GM19328 (cell line): ENCODE measurements around the gene CDH4.

Source experiments
- ATAC-seq: cut with Tn5 transposase; IDR thresholded peaks from one replicate; pipeline ENCODE4 v1.9.1; 2021; ENCODE audit warnings: mild to moderate bottlenecking, moderate library complexity; ENCODE audit not compliant: unreplicated experiment

The CDH4 gene

DNA sequence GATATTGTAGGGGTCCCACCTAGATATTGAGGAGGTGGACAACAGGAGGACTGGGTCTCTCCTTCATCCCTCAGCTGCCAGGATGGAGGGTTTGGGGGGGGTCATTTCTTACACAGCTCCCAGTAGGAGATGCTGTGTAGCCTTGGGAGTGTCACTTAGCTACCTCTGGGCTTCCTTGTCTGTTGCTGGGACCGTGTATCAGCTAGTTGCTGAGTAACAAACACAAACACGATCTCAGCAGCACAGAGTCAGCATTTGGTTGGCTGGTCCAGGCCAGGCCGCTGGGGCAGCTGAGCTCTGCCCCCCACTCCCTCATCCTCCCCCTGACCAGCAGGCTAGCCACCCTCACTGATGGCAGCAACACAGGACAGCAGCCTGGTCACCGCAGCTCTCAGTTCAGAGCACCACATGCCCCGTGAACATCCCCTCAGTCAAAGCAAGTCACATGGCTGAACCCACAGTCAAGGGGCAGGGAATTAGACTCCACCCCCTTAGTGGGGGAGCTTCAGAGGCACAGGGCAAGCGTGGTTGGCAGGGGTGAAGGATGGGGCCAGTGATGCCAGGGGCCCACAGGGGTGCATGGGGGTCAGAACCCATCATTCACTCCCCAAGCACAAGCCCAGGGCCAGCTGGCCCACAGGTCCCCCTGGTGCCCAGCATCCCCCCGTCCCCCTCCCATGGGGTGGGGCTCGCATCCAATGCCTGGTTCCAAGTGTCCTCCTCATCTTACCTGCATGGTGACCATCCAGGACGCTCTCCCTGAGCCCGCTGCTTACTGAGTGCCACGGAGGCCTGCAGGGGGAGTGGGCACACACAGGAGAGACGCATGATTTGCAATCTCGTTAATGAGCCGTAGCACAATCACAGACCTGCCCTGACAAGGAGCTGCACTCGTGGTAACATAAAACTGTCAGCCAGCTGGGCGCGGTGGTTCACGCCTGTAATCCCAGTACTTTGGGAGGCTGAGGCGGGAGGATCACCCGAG lies 701.3 kb downstream of the CDH4 start:
- ATAC-seq = no peak

GRCh38 chr20:61954276-61955021 lies 702.4 kb downstream of the CDH4 start:
- ATAC-seq = no peak

DNA sequence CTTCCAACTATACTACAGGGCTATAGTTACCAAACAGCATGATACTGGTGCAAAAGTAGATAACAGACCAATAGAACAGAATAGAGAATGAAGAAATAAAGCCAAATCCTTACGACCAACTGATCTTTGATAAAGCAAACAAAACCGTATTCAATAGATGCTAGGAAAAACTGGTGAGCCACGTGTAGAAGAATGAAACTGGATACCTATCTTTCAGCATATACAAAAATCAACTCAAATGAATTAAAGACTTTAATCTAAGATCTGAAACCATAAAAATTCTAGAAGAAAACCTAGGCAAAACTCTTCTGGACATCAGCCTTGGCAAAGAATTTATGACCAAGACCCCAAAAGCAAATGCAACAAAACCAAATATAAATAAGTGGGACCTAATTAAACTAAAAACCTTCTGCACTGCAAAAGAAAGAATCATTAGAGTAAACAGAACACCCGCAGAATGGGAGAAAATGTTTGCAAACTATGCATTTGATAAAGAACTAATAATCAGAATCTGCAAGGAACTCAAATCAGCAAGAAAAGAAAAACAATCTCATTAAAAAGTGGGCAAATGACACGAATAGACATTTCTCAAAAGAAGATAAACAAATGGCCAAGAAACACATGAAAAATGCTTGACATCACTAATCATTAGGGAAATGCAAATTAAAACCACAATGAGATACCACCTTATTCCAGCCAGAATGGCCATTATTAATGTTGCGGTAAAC lies 703.8 kb downstream of the CDH4 start:
- no peak for ATAC-seq

DNA sequence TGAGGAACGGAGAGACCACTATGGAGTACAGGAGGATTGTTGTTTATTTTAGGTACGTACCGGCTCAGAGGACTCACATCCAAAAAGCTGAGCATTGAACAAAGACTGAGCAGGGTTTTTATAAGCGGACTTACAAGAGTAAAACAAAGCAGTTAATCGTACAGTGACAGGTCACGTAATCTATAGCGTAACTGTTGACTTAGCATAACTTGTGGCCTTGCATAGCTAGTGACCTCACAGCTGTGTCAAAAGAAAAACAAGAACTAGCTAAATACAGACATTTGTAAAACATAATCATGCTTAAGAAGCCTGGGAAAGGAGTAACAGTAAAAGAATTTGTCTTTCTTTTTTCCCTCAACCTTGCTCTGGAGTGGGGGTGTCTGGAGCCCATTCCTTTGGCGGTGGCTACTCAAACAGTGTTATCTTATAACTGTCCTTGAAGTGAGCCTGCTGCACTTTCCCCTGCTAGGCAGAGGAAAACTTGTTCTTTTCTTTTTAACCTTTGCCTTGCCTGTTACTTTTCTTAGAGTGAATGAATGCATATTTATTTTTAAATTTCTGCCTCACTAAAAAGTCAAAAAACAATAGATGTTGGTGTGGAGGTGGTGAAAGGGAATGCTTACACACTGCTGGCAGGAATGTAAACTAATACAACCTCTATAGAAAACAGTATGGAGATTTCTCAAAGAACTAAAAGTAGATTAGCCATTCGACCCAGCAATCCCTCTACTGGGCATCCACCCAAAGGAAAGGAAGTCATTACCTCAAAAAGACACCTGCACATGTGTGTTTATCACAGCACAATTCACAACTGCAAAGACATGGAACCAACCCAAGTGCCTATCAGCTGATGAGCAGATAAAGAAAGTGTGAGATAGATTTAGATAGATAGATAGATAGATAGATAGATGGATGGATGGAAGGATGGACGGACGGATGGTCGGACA lies 704.6 kb downstream of the CDH4 start:
- ATAC-seq = no peak

DNA sequence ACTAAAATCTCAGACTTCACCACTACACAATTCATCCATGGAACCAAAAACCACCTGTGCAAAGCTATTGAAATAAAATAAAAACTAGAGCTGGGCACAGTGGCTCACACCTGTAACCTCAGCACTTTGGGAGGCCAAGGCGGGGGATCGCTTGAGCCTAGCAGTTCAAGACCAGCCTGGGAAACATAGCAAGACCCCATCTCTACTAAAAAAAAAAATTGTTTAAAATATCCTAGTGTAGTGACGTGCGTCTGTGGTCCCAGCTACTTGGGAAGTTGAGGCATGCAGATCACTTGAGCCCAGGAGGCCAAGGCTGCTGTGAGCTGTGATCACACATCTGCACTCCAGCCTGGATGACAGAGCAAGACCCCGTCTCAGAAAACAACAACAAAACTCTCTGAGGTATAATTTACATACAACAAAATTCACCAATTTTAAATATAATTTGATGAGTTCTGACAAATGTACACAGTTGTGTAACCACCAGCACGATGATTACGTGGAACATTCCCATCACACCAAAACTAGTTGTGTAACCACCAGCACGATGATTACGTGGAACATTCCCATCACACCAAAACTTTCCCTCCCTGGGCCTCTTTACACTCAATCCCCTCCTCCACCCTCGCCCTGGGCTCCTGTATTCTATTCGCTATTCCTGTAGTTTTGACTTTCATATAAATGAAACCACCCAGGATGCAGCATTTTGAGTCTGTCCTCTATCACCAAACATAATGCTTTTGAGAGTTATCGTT lies 706.1 kb downstream of the CDH4 start:
- ATAC-seq = no peak

DNA sequence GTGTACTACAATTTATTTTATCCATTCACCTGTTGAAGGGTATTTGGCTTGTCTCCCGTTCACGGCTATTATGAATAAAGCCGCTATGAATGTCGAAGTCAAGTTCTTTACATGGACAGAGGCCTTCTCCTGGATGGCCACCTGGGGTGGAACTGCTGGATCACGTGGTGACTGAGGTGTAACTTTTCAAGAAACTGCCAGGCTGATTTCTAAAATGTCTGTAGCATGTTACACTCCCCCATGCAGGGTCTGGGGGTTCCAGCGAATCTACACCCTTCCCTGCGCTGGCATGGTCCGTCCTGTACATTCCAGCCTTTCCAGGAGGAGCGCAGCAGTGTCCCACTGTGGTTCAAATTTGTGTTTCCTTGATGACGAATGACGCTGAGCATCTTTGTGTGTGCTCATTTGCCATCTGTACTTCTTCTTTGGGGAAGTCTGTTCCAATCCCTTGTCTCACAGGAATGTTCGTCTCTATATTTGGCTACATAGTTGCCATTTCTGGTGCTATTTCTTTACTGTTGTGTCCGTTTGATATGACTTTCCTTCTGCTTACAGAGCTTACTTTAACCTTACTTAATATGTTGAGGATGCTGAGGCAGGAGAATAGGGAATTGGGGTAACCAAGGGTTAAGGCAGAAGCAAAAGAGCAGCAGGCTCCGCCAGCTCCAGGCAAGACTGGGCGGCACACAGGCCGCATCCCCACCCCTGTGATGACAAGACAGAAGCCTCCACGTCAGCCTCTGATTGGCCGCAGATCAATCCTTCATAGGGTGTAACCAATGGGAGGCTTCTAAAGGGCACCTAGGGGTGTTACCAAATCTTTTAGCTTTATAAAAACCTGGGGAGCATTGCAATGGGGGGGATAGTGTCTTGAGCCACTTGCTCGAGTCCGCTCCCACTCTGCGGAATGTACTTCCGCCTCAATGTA lies 707.0 kb downstream of the CDH4 start:
- ATAC-seq = no peak

GRCh38 chr20:61960836-61961235 lies 708.8 kb downstream of the CDH4 start:
- ATAC-seq = no peak

GRCh38 chr20:61963149-61963548 lies 711.1 kb downstream of the CDH4 start:
- ATAC-seq = no peak

- no peak for ATAC-seq
Observed at GRCh38 chr20:61963885-61964674, 712.0 kb downstream of the CDH4 start.

DNA sequence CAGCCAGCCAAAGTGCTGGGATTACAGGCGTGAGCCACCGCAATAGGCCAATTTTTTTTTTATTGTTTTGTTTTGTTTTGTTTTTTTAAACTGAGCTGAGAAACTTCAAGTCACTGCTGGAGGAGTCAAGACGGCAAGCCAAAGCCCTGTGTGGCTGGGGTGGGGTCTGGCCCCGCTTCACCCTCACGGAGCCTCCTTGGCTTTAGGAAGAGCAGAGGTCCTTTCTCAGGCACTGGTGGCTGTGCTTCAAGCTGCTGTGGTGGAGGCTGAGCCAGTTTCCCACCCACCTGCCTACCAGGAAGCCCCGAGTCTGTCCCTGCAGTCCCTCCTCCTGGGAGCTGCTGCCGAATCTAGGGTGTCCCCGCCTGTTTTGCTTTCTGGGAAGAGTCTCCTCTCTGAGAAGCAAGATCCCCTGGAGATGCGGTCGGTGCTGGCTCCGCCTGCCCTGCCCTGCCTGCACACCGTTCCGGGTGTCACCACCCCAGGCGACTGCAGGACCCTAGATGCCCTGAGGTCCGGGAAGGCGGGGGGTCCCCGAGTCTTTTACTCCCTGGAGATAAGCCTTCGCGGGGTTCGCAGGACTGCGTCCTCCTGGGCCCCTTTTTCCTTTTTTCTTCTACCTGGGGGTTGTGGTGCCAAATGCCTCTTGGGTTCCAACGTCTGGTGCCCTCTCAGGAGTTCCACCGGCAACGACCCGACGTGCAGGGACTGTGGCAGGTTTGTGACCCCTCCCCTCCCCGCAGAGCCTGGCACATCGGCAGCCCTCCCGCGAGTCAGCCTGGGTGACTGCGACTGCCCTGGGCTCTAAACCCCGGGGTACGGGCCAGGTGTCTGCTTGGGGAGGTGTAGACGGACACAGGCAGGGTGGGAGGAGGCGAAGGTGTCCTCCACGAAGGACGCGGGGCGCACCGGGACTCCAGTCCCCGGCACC lies 712.9 kb downstream of the CDH4 start:
- ATAC-seq = no peak

GRCh38 chr20:61965606-61966491 lies 713.8 kb downstream of the CDH4 start:
- ATAC-seq = no peak

DNA sequence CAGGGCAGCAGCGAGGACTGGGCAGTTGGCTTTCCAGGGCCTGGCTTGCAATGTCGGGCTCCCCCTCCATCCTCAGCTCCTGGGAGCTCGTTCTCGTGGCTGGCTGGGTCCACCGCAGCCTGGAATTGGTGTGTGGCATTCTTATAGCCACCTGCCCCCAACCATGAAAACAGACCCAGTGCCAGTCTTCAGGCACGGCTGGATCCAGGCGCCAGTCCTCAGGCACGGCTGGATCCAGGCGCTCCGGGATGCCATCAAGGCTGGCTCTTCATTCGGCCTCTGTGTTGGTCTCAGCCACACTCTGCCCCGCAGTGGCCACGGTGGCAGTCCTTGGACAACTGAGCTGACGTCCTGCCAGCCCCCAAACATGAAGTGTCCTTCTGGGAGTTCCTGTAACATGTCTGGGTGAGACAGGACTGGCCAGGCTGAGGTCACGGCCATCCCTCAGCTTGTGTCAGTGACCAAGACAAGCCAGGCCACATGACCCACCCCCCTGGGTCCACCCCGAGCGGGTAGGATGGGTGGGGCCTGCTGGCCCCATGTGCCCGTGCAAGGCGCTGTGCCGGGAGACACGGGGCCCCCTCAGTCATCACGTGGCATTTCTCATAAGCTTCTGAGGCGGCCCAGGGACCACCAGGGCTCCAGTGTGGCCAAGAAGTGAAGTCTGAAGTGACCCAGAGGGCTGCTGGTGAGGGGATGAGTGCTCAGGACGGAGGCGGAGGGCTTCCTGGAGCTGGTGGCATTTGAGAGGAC lies 714.6 kb downstream of the CDH4 start:
- ATAC-seq = no peak

- no peak for ATAC-seq
Observed at GRCh38 chr20:61967300-61967699, 715.2 kb downstream of the CDH4 start.

- no peak for ATAC-seq
Observed at GRCh38 chr20:61968036-61968810, 716.2 kb downstream of the CDH4 start.
